GM18951 (cell line): ENCODE measurements around the gene B3GNT8.

Experiments
- POLR2A ChIP-seq: IDR thresholded peaks from 4 replicates; pipeline ENCODE4 v1.6.1; 2011; ENCODE audit warnings: mild to moderate bottlenecking; ENCODE audit not compliant: insufficient read length, insufficient read depth; ENCODE audit errors: extremely low read depth
- in situ Hi-C: fragments of 300-500 bp; cut with MboI; formaldehyde crosslinking; loops from one replicate; pipeline ENCODE4 v1.12.0; 2022; ENCODE audit warnings: low sequenced_read_pairs, mixed read lengths, inconsistent platforms; ENCODE audit not compliant: unreplicated experiment

B3GNT8 gene

DNA sequence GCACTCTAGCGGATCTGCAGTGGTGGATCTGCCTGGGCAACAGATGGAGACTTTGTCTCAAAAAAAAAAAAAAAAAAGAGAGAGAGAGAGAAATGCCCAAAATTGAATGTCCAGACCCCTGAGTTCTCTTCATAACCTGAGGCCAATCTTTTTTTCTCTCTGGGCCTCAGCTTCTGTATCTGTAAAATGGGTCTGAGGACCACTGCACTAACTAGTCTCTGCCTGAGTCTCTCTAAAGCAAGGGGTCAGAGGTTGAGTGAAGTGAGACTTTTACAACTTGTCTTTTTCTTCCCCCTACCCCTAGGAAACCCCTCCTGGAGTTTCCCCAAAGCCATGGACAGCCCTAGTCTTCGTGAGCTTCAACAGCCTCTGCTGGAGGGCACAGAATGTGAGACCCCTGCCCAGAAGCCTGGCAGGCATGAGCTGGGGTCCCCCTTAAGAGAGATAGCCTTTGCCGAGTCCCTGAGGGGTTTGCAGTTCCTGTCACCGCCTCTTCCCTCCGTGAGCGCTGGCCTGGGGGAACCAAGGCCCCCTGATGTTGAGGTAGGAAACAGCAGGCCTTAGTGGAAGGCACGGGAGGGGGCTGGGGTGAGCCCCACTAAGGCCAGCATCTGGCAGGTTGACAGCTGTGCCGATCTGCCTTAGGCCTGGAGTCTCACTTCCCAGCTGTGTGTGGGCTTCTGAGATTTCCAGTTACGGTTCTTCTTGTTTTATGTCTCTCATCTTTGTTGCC lies 49.0 kb downstream of the B3GNT8 start:
- in situ Hi-C loops, result no loop called here
- no peak for TF ChIP-seq POLR2A

DNA sequence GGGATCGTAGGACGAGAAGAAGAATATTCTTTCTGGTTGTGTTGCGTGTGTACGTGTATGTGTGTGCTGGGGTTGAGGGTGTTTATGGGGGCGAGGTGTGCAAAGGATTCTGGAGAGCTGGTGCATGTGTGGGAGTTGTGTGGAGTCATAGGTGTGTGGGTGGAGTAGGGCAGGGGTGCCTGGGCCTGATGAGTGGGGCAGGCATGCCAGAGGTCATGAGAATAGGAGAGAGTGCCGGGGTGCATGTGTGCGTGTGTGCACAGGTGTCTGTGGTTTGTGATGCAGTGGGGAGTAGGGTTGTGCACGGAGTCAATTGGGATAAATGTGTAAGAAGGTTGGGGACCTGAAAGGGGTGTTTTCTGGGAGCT lies 50.2 kb downstream of the B3GNT8 start:
- in situ Hi-C loops, result no loop called here
- TF ChIP-seq POLR2A, result no peak

DNA sequence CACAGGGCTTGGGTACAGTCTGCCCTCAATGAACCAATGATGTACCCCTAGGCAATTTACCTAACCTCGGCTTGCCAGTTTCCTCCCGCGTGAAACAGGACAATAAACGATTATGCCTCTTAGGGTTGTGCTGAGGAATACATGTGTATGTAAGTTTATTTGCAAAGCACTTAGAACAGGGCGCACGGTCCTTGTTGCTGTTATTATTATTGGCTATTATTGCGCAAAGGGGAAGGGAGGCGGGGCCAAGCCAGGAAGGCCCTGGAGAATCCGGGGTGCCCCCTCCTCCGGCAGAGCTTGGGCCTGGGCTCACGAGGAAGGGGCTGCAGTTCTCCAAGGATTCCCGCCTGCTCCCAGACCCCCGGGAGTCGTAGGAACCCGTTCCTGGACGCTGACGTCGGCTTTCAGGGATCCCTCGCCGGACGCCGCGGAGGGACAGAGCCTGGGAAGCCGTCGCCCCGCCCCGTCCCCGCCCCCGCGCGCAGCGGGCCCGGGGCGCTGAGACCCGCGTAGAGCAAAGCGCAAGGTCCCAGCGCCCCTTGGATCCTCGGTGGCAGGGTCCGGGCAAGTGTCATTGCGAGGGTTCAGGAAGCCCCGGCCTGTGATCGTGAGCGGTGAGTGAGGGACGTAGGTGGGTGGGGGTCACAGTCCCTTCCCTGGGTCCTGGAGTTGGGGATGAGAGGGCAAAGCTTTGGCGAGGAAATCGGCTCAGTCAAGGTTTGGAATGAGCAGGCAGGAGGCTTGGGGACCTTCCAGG lies 50.8 kb downstream of the B3GNT8 start, which contains the start of gene TMEM91:
Gene TMEM91, plus strand, starts transcription at position 293 of the 757 bp plus-strand sequence. CDS start 1,777 bp downstream, outside the sequence.
- in situ Hi-C loops, result no loop called here
- no peak for TF ChIP-seq POLR2A
